GM21528 (cell line): ENCODE measurements around the gene PLEKHO2.

Source experiments
- ATAC-seq: cut with Tn5 transposase; IDR thresholded peaks from one replicate; pipeline ENCODE4 v1.9.1; 2021; ENCODE audit warnings: mild to moderate bottlenecking, moderate library complexity; ENCODE audit not compliant: unreplicated experiment, low FRiP score

PLEKHO2 gene

GRCh38 chr15:64825431-64826294 lies 16.1 kb upstream of the PLEKHO2 start, which contains the start of gene PIF1:
TSS of gene PIF1 (minus strand) at chr15:64825647. CDS start at chr15:64824335, 1,312 bp downstream.
- peak; percentile 88 for ATAC-seq

GRCh38 chr15:64828985-64829384 lies 12.7 kb upstream of the PLEKHO2 start:
- no peak for ATAC-seq

DNA sequence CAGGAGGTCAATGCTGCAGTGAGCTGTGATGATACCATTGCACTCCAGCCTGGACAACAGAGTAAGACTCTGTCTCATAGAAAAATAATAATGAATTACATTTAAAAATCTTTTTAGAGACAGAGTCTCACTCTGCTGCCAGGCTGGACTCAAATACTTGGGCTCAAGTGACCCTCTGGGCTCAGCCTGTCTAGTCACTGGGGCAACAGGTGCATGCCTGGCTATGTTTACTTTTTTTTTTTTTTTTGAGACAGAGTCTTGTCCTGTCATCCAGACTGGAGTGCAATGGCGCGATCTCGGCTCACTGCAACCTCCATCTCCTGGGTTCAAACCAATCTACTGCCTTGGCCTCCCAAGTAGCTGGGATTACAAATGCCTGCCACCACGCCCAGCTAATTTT lies 8.0 kb upstream of the PLEKHO2 start:
- ATAC-seq: no peak

GRCh38 chr15:64836023-64836536 lies 5.6 kb upstream of the PLEKHO2 start:
- ATAC-seq: no peak

GRCh38 chr15:64837502-64837901 lies 4.2 kb upstream of the PLEKHO2 start:
- no peak for ATAC-seq

- ATAC-seq: no peak
Observed at GRCh38 chr15:64841060-64841343, 713 bp upstream of the PLEKHO2 start.

DNA sequence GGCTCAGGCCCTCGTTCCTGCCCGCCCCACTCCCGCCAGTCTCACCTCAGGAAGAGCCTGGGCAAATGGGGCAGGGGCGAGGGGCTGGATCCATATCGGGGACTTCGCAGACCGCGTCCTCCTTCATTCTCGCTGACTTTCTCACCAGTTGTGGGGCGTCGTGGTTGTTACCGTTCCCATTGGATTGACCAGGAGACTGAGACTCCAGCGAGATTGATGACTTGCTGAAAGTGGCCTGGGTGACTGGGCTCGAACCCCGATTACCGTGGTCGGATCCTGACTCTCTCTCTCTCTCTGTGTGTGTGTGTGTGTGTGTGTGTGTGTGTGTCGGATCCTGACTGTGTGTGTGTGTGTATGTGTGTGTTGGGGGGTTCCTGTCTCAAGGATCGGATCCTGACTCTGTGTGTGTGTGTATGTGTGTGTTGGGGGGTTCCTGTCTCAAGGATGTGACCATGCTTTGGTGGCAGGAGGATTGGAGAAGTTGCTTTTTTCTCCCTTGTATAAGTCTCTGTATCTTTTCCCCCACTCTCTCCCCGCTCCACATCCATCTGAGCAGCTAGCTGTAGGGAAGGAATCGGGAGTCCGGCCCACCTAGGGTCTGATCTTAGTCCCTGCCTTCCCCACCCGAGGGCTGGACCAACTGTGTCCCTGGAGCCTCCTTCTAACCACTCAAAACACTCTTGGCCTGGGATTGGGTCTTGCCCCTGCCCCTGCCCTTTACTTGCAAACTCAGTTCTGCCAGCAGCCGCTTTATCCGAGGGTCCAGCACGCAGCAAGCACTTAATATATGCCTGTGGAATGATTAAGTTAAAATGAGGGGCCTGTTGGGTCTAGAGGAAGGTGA lies 603 bp downstream of the PLEKHO2 start:
- no peak for ATAC-seq

DNA sequence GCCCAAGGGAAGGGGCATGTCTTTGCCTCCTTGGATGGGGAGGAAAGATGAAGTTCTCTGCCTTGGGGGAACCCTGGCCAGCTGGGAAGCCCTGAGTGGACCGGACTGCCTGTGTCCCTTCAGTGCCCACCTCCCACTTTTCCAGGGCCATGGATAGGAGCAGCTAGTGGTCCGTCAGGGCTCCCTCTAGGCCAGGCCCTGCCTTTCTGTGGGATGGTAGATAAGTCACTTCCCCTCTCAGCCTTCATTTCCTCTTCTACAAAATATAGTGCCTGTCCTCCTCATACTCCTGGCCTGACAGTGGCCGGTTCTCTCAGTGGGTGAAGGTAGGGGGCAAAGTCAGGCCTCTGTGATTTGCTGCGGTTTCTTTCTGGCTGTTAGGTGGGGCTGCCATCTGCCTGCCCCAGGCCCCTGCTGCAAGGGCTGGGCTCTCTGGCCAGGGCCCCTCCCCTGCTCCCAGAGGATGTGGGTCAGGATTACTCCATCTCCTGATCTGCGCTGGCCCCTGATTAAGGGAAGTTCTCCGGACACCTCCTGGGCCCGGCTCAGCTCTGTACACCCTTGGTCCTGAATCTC lies 1.4 kb downstream of the PLEKHO2 start:
- ATAC-seq: no peak

DNA sequence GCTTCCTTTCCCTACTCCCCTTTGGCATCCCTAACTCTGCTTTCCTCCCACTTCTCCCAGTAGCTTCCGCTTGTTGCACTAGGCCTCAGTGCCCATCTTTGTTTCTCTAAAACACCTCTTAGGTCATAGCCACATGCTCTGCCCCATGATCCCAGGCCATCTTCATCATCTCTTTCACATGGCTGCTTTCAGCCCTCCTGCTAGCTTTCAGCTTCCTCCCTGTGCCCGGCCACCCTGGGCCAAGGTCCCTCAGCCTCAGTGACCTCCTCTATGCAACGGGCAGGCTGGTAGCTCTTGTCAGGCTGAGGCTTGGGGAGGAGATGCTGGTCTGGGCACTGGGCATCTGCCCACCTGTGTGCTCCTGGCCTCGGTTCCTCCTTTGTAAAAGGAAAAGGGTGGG lies 2.3 kb downstream of the PLEKHO2 start:
- ATAC-seq: no peak

DNA sequence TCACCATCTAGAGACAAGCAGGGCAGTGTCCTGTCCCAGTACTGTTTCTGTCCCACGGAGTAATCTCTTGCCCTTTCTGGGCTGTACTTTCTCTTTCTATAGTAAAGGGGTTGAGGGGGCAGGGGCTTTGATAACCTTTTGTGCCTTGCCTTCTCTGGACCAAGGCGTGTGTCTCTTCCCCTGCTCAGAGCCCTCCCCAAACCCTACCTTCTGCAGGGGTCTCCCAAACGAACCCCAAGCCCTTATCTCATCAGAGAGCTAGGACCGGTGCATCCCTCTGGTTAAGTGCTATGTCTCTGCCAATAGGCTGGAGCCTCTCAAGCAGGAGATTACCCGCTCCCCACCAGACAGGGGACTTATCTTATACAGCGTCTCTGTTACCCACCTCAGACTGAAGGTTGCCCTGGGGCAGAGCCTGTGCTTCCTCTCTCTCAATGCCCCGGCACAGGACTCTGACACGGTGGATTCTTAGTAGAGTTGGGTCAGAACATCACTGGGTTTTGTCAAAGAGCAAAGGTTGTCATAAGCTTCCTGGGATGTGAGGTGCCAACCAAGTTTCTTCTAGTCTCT lies 2.9 kb downstream of the PLEKHO2 start:
- no peak for ATAC-seq

DNA sequence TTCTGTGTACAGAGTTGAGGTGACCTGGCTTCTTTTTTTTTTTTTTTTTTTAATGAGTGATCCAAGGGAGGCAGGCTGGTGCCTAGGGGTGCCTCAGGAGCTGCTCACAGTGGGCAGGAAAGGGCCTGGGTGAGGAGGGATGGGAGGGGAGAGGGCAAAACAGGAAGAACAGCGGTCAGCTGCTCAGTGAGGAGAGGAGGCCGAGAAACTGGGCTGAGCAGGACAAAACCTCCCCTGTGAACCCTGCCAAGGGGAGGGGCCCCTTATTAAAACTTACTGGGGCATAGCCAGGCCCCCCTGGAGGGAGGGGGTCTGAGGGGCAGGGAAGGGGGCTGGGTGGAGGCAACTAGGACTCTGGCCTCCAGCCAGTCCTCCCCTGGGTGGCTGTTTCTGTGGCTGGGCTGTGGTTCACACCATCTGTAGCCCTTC lies 3.5 kb downstream of the PLEKHO2 start:
- no peak for ATAC-seq

DNA sequence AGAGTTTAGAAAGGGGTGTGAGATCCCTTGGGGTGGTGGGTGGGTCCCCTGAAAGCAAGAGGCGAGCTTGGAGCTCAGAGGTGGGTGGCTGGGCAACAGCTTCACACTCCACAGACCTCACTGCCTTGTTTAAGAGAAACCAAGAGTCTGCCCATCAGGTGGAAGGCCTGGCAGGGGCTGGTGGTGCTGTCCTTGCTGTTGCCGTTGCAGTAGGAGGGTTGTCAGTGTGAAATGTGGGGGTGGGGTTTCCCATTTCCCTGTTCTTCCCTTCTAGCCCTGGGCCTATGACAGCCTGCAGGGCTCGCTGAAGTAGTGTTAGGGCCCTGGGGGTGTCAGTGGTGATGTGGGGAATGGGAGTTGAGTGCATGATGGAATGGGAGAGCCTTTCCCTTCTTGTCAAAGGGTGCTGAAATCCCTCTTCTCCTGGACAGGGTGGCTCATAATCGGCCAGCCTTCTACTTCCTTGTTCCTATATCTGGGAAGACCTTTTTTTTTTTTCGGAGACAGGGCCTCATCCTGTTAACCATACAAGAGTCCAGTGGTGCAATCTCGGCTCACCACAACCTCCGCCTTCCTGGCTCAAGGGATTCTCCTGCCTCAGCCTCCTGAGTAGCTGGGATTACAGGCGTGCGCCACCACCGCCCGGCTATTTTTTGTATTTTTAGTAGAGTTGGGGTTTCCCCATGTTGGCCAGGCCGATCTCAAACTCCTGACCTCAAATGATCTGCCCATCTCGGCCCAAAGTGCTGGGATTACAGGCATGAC lies 4.3 kb downstream of the PLEKHO2 start:
- no peak for ATAC-seq

DNA sequence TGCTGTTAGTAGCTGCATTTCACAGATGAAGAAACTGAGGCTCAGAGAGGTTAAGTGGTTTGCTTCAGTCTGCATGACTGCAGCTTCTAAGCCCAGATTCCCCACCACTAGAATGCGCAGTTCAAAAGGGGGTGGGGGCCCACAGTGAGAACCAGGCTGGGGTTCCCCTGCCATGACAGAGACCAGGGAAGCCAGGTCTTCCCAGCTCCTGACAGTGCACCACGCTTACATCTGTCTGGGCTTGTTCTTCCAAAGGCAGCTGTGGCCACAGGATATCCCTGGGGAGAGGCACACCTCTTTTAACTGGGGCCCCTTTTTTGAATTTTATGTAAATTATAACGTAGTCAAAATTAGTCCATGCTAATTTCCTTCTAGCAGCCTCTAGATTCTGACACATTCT lies 5.3 kb downstream of the PLEKHO2 start:
- no peak for ATAC-seq

DNA sequence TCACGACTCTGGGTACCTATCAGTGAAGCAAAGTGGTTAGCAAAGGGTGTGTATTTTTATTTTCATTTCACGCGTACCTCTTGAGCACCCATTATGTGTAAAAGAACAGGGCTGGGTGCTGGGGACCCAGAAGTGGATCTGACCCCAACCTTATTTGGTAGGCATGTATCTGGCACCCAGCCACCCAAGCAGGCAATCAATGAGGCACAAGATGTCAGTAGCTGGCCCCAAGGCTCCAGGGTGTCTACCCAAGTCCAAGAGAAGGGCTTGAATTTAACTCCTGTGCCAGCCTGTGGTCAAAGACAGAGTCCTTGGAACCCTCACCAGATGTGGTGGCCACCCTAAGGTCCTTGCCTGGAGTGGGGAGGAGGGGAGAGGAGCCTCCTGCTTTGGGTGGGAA lies 5.7 kb downstream of the PLEKHO2 start:
- ATAC-seq: no peak

DNA sequence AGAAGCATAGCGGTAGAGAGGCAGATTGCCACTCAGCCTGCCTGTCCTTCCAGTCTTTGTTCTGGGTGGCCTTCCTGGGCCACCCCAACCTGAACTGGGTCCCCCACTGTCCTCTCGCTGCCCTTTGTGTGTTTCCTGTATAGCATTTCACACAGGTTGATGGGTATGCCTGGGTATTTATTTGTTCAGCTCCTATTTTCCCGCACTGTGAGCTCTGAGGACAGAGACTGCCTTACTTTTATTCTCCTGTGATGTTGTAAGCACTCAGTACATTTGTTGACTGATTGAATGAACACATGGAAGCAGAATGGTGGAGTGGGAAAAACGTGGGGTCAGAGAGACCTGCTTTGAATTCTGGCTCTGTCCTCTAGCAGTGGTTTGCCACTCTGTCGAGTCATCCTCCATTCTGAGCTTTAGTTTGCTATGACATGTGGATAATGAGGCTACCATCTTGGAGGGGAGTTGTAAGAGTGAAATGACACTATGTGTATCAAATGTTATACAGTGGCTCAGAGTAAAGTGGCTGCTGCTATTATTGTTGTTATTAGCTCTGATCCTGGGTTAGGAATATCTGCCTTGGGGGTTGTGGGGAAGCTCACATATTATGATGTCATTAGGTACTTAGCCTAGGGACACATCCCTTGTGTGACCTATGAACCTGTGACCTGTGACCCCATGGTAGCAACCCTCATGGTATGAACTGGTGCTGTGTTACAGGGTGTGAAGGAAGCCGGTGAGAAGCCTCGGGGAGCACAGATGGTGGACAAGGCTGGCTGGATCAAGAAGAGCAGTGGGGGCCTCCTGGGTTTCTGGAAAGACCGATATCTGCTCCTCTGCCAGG lies 6.4 kb downstream of the PLEKHO2 start:
- ATAC-seq: no peak

- ATAC-seq: no peak
Observed at GRCh38 chr15:64850778-64851502, 9.2 kb downstream of the PLEKHO2 start.

DNA sequence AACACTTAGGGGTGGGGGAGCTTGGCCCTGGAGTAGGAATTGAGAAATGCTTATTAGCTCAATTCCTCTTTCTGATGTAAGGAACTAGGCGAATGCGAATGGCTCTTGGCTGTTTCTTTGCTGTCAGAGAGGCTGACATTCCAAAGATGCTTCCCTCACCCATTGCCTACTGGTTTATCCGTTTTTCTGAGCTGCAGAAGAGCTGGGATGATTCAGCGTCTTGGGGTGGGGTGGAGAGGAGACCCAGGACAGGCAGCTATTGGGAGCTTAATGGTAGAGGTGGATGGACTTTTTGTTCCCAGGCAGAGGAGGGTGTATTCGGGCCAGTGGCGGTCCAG lies 9.8 kb downstream of the PLEKHO2 start:
- no peak for ATAC-seq

- no peak for ATAC-seq
Observed at GRCh38 chr15:64854041-64854440, 12.3 kb downstream of the PLEKHO2 start.

DNA sequence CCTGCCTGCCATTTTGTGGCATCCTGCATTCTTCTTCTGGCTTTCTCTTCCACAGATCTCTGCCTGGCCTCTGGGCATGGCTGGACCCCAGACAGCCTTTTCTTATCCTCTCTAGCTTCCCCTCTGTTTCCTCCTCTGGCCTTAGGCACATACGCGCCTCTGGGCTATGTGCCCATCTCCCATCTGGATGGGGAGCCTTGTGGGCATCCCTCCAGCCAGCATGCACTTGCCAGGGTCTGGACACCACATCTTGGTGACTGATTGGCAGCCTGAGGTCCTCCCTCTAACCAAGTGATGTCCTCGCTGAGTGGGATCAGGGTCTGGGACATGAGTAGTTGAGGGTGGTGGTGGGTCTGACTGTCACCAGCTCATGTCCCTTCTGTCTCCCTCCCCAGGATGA lies 12.8 kb downstream of the PLEKHO2 start:
- no peak for ATAC-seq
